ENCODE results near the gene VIT.
"Not testable (repeated sequence)": the region's sequence is repeated elsewhere in the genome, so short reads cannot be mapped to it uniquely, and the experiment has no call there.

The VIT gene

GRCh38 chr2:36808386-36809068, 112.0 kb downstream of the VIT start:
- no peak for DNase-seq

- no peak for DNase-seq
These were observed 112.5 kb downstream of the VIT start for GRCh38 chr2:36809069-36809445.

GRCh38 chr2:36811071-36811470, 114.6 kb downstream of the VIT start:
- DNase-seq, result no peak

- no peak for DNase-seq
These were observed 115.7 kb downstream of the VIT start for GRCh38 chr2:36812196-36812595.

- DNase-seq, result no peak
These were observed 122.0 kb downstream of the VIT start for GRCh38 chr2:36818542-36818941.

GRCh38 chr2:36819095-36819711, 122.7 kb downstream of the VIT start:
- no peak for DNase-seq

GRCh38 chr2:36820942-36821605, 124.6 kb downstream of the VIT start:
- no peak for DNase-seq

GRCh38 chr2:36823862-36824261, 127.4 kb downstream of the VIT start:
- no peak for DNase-seq

GRCh38 chr2:36824273-36824672, 127.8 kb downstream of the VIT start:
- DNase-seq, result no peak

GRCh38 chr2:36824683-36825082, 128.2 kb downstream of the VIT start:
- not testable (repeated sequence) for DNase-seq

- no peak for DNase-seq
These were observed 134.7 kb downstream of the VIT start for GRCh38 chr2:36831185-36831584.

GRCh38 chr2:36834203-36834602, 137.7 kb downstream of the VIT start:
- DNase-seq, result no peak

- no peak for DNase-seq
These were observed 138.4 kb downstream of the VIT start for GRCh38 chr2:36834731-36835524.

- no peak for DNase-seq
These were observed 143.6 kb downstream of the VIT start for GRCh38 chr2:36839976-36840617.

- no peak for DNase-seq
These were observed 147.3 kb downstream of the VIT start for GRCh38 chr2:36843838-36844237.

- DNase-seq, result no peak
These were observed 152.8 kb downstream of the VIT start for GRCh38 chr2:36849265-36849664.

GRCh38 chr2:36854241-36854640, 157.7 kb downstream of the VIT start:
- no peak for DNase-seq

- DNase-seq, result no peak
These were observed 158.9 kb downstream of the VIT start for GRCh38 chr2:36855429-36855828.

GRCh38 chr2:36857713-36858112, 161.2 kb downstream of the VIT start:
- DNase-seq, result no peak

- no peak for DNase-seq
These were observed 162.3 kb downstream of the VIT start for GRCh38 chr2:36858551-36859365.

GRCh38 chr2:36859366-36859792, 162.9 kb downstream of the VIT start:
- no peak for DNase-seq

- no peak for DNase-seq
These were observed 165.4 kb downstream of the VIT start for GRCh38 chr2:36861896-36862295.
